HG03378 (cell line): ENCODE data around the gene ARHGAP30.
A peak's percentile ranks its signal among the peaks of the same experiment; 100 is the strongest.
"Not testable (repeated sequence)": the region's sequence is repeated elsewhere in the genome, so short reads cannot be mapped to it uniquely, and the experiment has no call there.

Experiments
- ATAC-seq: cut with Tn5 transposase; IDR thresholded peaks from one replicate; pipeline ENCODE4 v1.9.1; 2021; ENCODE audit warnings: mild to moderate bottlenecking, moderate library complexity; ENCODE audit not compliant: unreplicated experiment

ARHGAP30 gene

GRCh38 chr1:161016683-161017082 is 53.0 kb downstream of the ARHGAP30 start:
- ATAC-seq, result not testable (repeated sequence)

DNA sequence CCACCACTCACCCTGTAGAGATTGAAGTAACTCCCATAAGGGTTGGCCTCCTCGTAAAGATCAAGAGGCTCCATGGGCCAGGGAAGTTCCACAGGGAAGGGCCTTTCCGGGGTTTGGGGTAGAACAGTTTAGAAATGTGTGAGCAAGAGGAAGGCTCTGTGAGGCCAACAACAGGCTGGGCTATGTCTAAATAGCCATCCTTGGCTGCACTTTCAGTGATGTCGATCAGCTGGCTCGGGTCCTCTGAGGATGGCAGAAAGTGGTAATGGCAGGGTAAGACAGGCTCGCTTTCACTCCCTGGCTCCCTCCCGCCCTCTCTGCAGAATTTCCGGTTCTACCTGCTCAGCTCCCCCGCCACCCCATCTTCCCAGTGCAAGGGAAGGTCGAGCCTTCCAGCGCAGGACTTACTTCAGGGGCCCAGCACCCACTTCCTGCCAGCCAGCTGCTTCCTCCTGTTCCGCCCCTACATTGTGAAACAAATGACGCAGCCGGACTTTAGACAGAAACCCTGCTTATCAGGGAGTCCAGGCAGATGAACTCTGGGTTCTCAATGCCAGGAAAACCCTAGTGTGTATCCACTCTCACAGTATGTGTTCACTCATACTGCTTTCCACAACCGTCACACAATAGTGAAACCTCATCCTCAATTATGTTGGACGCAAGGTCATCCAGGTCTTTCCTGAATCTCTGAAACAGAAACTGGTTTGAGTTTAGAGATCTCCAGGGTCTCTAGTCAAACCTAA is 56.0 kb downstream of the ARHGAP30 start:
- ATAC-seq, result peak; percentile 81

GRCh38 chr1:161013131-161013487 is 56.6 kb downstream of the ARHGAP30 start:
- no peak for ATAC-seq

DNA sequence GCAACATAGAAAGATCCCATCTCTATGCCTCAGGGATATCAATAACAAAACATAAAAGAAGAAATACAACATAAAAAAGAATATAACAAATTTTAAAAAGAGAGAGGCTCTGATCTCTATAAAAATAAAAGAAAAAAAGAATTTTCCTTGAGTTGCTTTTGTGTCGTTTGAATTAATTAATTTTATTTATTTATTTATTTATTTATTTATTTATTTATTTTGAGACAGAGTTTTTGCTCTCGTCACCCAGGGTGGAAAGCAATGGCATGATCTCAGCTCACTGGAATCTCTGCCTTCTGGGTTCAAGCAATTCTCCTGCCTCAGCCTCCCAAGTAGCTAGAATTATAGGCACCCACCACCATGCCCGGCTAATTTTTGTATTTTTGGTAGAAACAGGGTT is 57.3 kb downstream of the ARHGAP30 start:
- ATAC-seq, result no peak

GRCh38 chr1:161009602-161010211 is 60.0 kb downstream of the ARHGAP30 start:
- no peak for ATAC-seq

DNA sequence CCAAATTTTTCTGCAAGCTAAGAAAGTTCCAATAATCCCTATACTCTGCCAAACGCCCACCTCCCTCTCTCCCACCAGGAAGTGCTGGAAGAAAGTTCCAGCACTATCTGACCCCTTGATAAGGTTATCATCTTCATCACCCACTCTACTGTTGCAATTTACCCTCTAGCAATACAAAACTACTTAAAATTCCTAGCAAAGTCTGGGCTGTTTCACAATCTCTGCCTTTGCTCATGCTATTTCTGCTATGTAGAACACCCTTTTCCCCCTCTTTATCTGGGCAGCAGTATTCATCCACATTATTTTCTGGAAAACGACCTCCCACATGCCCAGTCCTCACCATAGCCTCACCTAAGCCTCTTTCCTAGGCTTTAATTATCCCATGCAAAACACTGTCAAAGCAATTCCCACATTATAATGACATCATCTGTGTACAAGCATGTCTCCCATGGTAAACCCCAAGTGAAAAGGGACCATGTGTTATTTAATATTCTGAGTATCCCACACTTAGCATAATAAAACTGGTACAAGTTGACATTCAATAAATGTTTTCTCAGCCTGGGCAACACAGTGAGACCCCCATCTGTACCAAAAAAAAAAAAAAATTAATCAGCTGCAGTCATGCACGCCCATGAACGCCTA is 60.7 kb downstream of the ARHGAP30 start:
- no peak for ATAC-seq

DNA sequence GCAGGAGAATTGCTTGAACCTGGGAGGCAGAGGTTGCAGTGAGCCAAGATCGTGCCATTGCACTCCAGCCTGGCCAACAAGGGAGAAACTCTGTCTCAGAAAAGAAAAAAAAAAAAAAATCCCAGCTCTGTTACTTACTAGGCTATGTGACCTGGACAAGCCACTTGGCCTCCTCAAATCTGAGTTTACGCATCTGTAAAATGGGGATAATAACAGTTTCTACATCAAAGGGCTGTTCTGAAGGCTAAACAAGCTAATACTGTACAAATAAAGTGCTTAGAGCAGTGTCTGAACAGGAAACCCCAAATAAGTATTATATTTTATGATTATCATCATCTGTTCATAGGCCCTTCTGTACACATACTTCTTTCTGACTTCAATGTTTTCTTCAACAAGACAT is 62.3 kb downstream of the ARHGAP30 start:
- ATAC-seq, result no peak

- no peak for ATAC-seq
Measured at GRCh38 chr1:161006563-161006962, 63.1 kb downstream of the ARHGAP30 start.

DNA sequence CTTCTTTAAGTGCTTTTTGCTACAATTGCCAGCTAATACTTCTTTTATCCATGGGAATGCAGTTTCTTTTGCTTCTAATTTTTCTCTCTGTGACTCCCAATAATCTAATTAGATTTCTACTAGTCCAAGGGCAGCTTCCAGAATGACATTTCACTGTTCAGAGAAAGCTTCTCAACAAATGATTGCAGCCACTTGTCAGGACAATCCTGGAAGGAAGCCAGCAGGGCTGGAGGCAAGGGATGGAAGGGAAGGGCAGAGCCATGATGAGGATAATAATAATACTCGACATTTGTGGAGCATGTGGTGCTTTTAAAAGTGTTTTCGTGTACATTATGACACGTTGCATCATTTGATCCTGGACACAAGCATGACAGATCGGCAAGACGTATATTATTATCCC is 68.2 kb downstream of the ARHGAP30 start:
- ATAC-seq, result no peak

GRCh38 chr1:161000736-161001480 is 68.8 kb downstream of the ARHGAP30 start:
- no peak for ATAC-seq

- no peak for ATAC-seq
Measured at GRCh38 chr1:160999376-160999775, 70.3 kb downstream of the ARHGAP30 start.

DNA sequence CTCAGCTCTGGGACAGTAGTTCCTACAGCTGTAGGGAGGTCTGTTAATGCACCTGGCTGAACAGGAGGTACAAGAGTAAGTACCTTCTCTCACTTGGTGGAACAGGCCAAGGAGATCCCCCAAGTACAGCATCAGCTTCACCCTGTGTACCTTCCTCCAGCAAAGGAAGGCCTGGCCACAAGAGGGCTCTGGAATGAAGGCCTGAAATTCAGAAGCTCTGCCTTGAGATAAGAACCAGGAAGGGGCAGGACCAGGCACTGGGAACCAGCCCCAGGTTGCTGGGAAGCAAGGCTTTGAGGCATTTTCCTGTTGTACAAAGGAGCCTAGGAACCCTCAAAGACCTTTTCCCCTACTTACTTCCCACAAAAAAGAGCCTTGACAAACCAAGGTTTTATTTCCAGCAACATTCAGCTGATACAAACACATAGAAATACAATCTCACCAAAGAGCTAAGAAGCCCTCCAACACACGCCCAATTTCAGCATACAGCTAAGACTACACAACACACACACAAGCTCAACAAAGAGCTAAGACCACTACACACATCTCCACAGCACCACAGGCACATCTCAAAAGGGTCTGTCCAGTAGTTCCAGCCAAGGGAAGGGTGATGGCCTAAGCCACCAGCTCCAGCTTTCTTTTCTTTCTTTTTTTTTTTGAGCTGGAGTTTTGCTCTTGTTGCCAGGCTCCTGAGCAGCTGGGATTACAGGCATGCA is 72.2 kb downstream of the ARHGAP30 start:
- no peak for ATAC-seq
